T-helper 1 cell treated with Interleukin-12 subunit alpha and Interleukin-12 subunit beta and Interleukin-4 antibody, amounts not matched to agents 30 μg/mL and 1 μg/mL, for 36 hours (primary cell): Measurements from ENCODE around the gene RTN1.

Source experiments
- H3K27ac Mint-ChIP-seq: one replicate; pipeline ENCODE4 v1.8.0; 2021; ENCODE audit warnings: mild to moderate bottlenecking, mixed read lengths
- H3K27me3 Mint-ChIP-seq: one replicate; pipeline ENCODE4 v1.8.0; 2021; ENCODE audit warnings: low read depth, mixed read lengths
- H3K36me3 Mint-ChIP-seq: one replicate; pipeline ENCODE4 v1.8.0; 2021; ENCODE audit warnings: low read depth, mixed read lengths
- H3K4me1 Mint-ChIP-seq: one replicate; pipeline ENCODE4 v1.8.0; 2021; ENCODE audit warnings: low read depth, mixed read lengths
- H3K4me3 Mint-ChIP-seq: one replicate; pipeline ENCODE4 v1.8.0; 2021; ENCODE audit warnings: mild to moderate bottlenecking, moderate library complexity, mixed read lengths
- H3K9me3 Mint-ChIP-seq: one replicate; pipeline ENCODE4 v1.8.0; 2021; ENCODE audit warnings: mixed read lengths

Gene RTN1

DNA sequence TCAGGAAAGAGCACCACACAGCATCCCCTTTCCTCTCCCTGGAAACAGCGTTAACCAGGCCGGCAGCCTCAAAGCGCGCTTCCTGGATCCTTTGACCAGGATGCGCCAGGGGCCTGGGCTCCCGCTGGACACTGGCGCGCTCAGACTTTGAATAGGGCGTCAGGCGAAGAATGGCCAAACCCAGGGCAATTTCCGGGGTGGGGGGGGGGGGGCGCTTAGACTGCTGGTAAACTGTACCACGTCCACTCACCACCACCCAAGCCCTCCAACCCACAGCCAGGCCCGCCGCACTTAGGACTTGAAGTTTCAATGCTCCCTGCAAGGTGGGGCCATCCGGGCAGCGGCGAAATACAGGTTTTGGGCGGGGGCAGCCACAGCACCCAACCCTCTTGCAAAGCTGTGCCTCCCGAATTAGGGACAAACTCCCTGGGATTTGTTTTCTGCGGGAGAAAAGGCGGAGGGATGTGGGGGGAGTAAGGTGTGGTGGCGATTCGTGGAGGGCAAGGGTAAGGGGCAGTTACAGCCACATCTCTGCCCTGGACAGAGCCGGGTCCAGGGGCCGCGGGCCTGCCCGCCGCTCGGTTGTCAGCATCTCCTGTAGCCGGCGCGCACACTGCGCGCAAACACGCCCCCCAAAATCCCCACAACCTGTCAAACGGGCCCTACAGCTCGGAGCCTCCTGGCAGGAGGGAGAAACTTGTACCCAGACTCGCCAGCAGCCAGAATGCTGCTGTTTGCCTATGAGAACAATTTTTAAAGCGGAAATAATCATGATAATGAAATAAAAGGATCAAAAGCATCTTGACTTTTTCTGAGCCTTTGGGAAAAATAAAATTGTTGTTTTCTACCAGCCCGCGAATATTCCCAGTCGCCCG, 958 bp downstream of the RTN1 start:
- H3K27ac Mint-ChIP-seq: no peak overlapping the region
- H3K4me1 Mint-ChIP-seq: peaks cover 6% of the 10 kb centered on the region
- peaks cover 3% of the 10 kb centered on the region for H3K36me3 Mint-ChIP-seq
- H3K9me3 Mint-ChIP-seq: no peaks in the 10 kb centered on the region
- H3K4me3 Mint-ChIP-seq: peak overlapping the region; percentile 25
- H3K27me3 Mint-ChIP-seq: peaks cover 67% of the 10 kb centered on the region

DNA sequence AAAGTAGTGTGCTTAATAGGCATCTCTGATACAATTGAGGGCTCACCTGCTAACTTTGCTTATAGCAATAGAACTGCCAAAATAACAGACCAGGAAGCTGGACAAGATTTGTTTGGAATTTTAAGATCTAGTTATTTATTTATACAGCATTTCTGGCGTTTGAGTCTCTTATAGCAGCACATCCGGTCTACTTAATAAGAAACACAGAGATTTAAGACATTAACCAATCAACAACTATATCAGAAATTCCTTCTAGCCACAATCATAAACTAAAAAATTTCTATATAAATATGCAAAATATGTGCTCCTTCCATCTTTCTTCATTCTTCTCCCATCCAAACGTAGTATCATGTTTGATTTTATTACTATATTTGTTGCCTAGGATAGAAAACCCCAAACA, 2.6 kb downstream of the RTN1 start:
- H3K27me3 Mint-ChIP-seq: peaks cover 58% of the 10 kb centered on the region
- no peak overlapping the region for H3K27ac Mint-ChIP-seq

DNA sequence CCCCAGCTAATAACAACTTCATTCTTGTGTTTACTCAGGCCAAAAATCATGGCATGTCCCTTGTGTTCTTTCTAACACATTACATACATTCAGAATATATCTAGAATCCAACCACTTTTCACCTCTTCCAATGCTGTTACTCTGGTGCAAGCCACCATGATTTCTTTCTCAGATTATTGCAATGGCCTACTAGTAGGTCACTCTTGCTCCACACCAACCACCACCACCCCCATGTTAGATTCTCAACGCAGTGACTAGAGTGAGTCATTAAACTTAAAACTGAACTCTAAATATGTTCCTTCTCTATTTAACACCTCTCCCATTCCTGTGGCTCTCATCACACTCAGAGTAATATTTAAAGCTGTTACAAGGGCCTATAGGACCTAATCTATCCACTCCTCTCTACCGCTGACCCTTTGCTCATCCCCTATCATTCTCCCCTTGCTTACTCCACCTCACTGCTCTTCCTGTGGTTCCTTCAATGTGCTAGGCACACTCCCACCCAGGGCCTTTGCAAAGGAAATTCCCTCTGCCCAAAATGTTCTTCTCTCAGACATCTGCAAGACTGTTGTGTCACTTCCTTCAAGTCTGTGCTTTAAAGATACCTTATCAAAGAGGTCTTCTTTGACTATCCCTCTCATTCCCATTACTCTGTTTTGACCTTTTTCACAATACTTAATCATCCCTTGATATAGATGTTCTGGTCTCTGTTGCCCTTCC, 6.6 kb downstream of the RTN1 start:
- no peaks in the 10 kb centered on the region for H3K36me3 Mint-ChIP-seq
- H3K27me3 Mint-ChIP-seq: peaks cover 25% of the 10 kb centered on the region
- H3K4me1 Mint-ChIP-seq: no peaks in the 10 kb centered on the region
- H3K9me3 Mint-ChIP-seq: peaks cover 7% of the 10 kb centered on the region
- H3K27ac Mint-ChIP-seq: no peak overlapping the region
- no peak overlapping the region for H3K4me3 Mint-ChIP-seq

More for the DNA sequence above, 2.6 kb downstream of the RTN1 start:
- peaks cover 3% of the 10 kb centered on the region for H3K36me3 Mint-ChIP-seq
- no peak overlapping the region for H3K4me3 Mint-ChIP-seq
- H3K9me3 Mint-ChIP-seq: no peaks in the 10 kb centered on the region
- H3K4me1 Mint-ChIP-seq: peaks cover 6% of the 10 kb centered on the region

DNA sequence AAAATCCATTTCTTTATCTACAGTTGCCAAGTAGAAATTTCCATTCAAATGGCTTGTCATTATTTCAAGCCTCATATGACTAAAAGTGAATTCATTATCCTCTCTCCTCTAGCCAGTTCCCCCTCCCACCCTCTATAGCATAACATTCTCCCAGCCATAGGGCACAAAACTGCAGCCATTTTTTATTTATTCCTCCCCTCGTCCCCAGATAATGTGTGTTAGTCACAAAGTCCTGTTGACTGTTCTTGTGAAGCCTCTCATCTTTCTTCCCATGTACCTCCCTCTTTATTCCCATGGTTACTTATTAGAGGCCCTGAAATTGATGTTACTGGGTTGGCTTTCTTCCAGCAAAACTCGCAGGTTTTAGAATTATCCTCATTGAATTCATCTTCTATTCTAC, 13.2 kb downstream of the RTN1 start:
- Mint-ChIP-seq H3K27ac (no peak overlapping the region), H3K9me3 (peaks cover 7% of the 10 kb centered on the region), H3K4me3 (no peak overlapping the region), H3K4me1 (no peaks in the 10 kb centered on the region), H3K36me3 (no peaks in the 10 kb centered on the region), H3K27me3 (no peaks in the 10 kb centered on the region)

DNA sequence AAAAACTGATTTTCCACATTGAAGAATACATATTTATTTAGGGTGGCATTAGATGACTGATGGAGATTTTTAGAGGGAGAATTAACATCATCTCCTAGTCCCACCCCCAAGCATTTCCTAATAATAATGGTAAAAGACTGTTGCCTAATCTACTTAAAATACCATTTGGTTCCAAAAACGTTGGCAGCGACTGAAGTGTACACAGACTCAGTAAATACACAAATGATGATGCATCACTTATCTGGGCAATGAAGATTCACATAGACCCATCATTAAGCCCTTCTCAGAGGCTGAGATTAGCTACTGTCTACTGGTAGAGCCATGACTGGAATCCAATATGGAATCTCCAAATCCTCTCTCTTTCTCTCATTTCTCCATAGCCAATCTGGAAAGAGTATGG, 18.2 kb downstream of the RTN1 start:
- H3K27ac Mint-ChIP-seq: no peak overlapping the region
- H3K36me3 Mint-ChIP-seq: no peaks in the 10 kb centered on the region
- H3K9me3 Mint-ChIP-seq: no peaks in the 10 kb centered on the region

DNA sequence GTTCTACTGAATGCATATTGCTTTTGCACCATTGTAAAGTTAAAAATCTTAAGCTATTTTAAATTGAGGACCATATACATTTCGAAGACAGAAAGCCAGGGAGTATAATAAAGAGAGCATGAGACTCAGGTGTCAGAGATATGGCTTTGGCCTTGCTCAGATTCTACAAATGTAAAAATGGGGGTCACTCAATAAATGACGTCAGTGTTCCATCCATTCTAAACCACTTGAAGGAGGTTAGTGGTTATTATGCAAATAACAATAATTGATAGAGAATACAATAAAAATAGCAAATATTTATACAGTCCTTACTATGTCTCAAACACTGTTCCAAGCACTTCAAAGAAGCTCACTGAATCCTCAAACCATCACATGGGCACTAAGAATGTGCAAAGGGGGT, 20.1 kb downstream of the RTN1 start:
- Mint-ChIP-seq H3K27ac (no peak overlapping the region), H3K36me3 (no peaks in the 10 kb centered on the region), H3K4me3 (no peak overlapping the region), H3K27me3 (no peaks in the 10 kb centered on the region), H3K4me1 (no peaks in the 10 kb centered on the region), H3K9me3 (no peaks in the 10 kb centered on the region)

More for the DNA sequence above, 18.2 kb downstream of the RTN1 start:
- no peak overlapping the region for H3K4me3 Mint-ChIP-seq
- no peaks in the 10 kb centered on the region for H3K27me3 Mint-ChIP-seq
- no peaks in the 10 kb centered on the region for H3K4me1 Mint-ChIP-seq

DNA sequence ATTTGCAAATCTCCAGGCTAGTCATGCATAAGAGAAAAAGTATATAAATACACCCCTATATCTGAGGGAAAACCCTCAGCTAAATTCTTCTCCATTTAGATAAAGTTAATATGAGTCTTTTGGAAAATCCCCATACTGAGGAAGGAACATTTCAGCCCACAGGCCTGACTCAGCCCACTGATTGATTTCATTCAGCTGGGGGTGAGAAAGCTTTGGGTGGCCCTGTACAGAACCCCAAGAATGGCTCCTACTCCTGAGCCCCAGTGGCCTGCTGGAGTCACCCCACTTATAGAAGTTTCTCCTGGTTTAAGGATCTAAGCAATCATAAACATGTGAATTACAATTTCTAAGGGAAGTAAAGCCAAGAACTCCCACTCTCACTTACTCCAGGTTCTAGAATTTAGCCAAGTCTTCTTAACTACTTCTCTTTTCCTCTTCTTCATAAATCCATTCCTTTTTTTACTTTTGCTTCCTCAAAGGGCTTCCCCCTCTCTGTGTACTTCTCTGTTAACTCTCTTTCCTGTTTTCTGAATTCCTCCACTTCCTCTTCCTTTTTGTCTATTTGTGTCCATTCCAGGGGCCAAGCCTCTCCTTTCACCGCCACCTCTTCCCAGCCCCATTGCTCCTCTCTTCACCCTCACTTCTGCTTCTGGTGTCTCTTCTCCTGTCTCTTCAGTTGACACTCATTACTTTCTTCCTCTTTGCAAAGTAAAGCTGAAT, 21.0 kb downstream of the RTN1 start:
- Mint-ChIP-seq H3K4me1 (no peaks in the 10 kb centered on the region), H3K36me3 (no peaks in the 10 kb centered on the region), H3K4me3 (no peak overlapping the region), H3K27me3 (peaks cover 3% of the 10 kb centered on the region), H3K9me3 (no peaks in the 10 kb centered on the region), H3K27ac (no peak overlapping the region)

DNA sequence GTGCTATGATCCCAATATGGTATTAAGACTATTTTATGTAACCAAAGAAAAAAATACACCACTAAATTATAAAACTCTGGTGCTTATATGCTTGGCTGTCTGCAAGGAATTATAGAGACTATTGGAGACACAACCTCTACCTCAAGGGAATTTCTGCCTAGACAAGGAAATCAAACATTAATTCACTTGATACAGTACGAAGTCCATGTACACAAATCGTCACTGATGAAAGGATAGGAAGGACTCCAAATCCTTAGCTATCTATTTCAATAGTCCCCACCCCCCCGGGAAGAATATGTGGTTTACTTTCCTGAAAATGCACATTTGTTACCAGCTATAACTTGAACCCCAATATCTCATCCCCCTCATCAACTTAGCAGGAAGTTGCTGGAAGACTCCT, 21.9 kb downstream of the RTN1 start:
- no peaks in the 10 kb centered on the region for H3K9me3 Mint-ChIP-seq
- H3K27ac Mint-ChIP-seq: no peak overlapping the region
- H3K4me1 Mint-ChIP-seq: no peaks in the 10 kb centered on the region
- no peak overlapping the region for H3K4me3 Mint-ChIP-seq
- peaks cover 7% of the 10 kb centered on the region for H3K27me3 Mint-ChIP-seq
- H3K36me3 Mint-ChIP-seq: no peaks in the 10 kb centered on the region

DNA sequence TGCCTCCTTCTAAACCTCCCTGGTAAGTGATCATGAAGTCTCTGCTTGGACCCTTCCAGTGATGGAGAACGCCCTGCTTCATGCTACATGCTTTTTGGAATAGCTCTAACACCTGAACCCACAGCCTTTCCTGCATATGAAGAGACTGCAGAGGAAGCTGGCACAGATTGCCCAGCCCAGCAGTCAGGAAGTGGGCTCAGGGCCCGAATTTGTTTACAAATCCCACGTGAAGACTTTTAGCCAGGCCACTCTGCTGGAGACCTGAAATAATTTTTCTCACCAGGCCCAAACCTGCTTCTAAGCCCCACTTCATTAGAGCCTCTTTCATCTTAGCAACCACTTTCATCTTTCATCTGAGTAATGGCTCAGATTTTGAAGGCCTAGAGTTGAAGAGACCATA, 22.9 kb downstream of the RTN1 start:
- no peaks in the 10 kb centered on the region for H3K9me3 Mint-ChIP-seq
- no peaks in the 10 kb centered on the region for H3K4me1 Mint-ChIP-seq
- no peak overlapping the region for H3K4me3 Mint-ChIP-seq
- H3K27ac Mint-ChIP-seq: no peak overlapping the region
- peaks cover 7% of the 10 kb centered on the region for H3K27me3 Mint-ChIP-seq
- no peaks in the 10 kb centered on the region for H3K36me3 Mint-ChIP-seq

DNA sequence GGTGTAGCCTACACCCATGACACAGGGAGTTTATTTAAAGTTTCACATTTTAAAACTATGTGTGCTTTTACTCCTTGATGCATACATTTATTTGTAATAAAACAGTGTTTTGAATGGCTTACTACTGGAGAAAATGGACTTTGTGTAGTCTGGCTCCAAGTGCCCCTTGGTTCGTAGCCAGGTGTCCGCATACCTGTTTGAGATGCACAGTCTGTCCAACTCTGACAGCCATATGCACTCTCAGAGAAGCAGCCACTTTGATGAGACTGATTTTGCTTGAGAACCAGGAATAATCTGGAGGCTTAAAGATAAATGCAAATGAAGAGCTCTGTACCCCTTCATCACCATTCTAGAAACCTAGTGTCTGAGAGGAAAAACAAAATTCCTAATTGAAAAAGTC, 24.0 kb downstream of the RTN1 start:
- no peaks in the 10 kb centered on the region for H3K36me3 Mint-ChIP-seq
- no peak overlapping the region for H3K27ac Mint-ChIP-seq
- H3K9me3 Mint-ChIP-seq: no peaks in the 10 kb centered on the region
- H3K4me1 Mint-ChIP-seq: no peaks in the 10 kb centered on the region
- H3K4me3 Mint-ChIP-seq: no peak overlapping the region
- H3K27me3 Mint-ChIP-seq: peaks cover 7% of the 10 kb centered on the region

DNA sequence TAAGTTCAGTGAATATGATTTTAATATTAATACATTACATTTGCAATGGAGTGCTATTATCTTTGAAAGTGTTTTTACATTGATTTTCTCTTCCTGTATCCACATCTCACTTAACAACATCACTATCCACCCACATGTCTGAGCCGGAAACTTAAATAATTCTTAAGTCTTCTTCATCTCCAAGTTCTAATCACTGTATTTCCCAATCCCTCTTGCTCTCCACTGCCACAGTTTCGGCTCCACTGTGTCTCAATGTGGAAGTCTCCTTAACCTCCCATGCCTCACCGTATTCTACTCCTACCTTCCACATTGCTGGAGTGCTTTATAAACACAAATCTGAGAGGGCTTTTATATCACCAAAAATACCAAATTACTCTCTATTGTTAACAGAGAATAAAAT, 25.3 kb downstream of the RTN1 start:
- H3K27me3 Mint-ChIP-seq: peaks cover 7% of the 10 kb centered on the region
- H3K4me3 Mint-ChIP-seq: no peak overlapping the region
- no peaks in the 10 kb centered on the region for H3K9me3 Mint-ChIP-seq
- no peaks in the 10 kb centered on the region for H3K36me3 Mint-ChIP-seq
- H3K27ac Mint-ChIP-seq: no peak overlapping the region
- H3K4me1 Mint-ChIP-seq: no peaks in the 10 kb centered on the region

DNA sequence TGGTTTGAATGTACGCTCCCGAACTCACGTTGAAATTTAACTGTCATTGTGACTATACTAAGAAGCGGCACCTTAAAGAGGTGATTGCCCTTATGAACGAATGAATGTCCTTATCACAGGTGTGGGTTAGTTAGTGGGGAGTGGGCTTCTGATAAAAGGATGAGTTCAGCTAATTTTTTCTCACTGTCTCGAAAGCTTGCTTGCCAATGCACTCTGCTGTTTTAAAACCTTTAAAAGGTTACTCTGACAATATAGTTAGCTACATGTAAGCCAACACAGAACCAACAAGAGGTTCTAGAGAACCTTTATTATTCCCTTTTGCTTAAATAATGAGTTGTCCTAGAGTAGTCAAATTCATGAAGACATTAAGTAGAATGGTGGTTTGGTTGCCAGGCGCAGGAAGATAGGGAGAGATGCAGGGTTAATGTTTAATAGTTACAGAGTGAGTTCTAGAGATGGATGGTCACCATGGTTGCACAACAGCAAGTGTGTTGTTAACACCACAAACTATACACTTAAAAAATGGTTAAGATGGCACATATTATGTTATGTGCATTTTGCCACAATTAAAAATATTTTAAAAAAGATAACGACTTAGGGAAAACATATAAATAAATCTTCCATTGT, 26.3 kb downstream of the RTN1 start:
- Mint-ChIP-seq H3K9me3 (no peaks in the 10 kb centered on the region), H3K27me3 (peaks cover 11% of the 10 kb centered on the region), H3K27ac (no peak overlapping the region), H3K4me1 (no peaks in the 10 kb centered on the region), H3K36me3 (no peaks in the 10 kb centered on the region), H3K4me3 (no peak overlapping the region)

DNA sequence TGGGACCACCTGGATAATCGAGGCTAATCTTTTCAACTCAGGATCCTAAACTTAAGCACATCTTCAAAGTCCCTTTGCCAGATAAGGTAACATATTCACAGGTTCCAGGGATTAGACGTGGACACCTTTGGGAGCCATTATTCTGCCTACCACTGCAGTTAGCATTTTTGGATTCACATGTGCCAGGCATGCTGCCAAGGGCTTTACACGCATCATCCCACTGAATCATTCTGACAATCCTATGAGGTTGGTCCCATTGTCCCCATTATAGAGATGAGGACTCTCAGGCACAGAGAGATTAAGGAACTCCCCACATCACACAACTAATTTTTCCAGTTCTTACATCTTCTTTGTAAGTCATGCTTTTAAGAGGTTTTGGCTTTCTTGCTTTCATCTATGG, 34.5 kb downstream of the RTN1 start:
- Mint-ChIP-seq H3K4me1 (no peaks in the 10 kb centered on the region), H3K27ac (no peak overlapping the region), H3K9me3 (no peaks in the 10 kb centered on the region), H3K4me3 (no peak overlapping the region), H3K36me3 (no peaks in the 10 kb centered on the region), H3K27me3 (peaks cover 4% of the 10 kb centered on the region)

DNA sequence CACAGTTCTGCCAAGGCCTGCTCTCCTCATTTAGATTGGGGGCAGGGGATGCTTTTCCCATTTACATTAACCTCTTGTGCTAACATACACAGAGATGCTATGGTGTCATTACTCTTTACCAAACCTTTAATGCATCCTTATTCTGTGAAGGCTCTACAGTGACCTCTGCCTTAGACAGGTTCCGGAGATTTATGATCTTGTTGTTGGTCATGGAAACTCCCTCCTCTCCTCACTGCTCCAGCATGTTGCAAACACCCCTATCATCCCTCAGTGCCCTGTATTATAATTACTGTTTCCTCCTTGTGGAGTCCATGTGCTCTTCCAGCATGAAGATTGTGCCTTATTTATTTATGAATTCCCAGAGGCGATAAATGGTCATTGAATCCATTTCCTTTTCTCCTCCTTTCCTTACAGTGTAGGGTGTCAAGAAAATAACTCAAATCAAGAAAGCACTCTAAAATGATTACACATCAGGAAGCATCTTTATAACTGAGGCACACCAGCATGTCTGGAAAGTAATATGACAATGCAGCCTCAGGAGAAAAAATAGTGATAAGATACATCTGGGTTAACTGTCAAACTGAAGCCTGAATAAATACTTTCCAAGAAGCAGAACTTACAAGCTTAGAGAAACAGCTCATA, 37.8 kb downstream of the RTN1 start:
- H3K9me3 Mint-ChIP-seq: no peaks in the 10 kb centered on the region
- no peaks in the 10 kb centered on the region for H3K4me1 Mint-ChIP-seq
- no peaks in the 10 kb centered on the region for H3K27me3 Mint-ChIP-seq
- H3K36me3 Mint-ChIP-seq: no peaks in the 10 kb centered on the region
- H3K4me3 Mint-ChIP-seq: no peak overlapping the region
- H3K27ac Mint-ChIP-seq: no peak overlapping the region
